ENCODE data around the gene SYNPR. TPM values are rescaled to one million over a fixed set of nuclear protein-coding genes. Genes with fewer than 3 reads are reported as not detected.

Gene SYNPR
- polyA plus RNA-seq, 1 donor from 2014 or later = 2.0 TPM

- Histone ChIP-seq H3K27me3 (ENCODE audit: insufficient read depth, low read depth, low read length) (no peaks in the 10 kb centered on the region), H2AFZ (ENCODE audit: low read depth, low read length) (no peak overlapping the region), H3K36me3 (ENCODE audit: insufficient read depth, low read length) (no peaks in the 10 kb centered on the region), H3K4me3 (ENCODE audit: low read length) (no peak overlapping the region), H3K27ac (ENCODE audit: low read length) (no peak overlapping the region), H3K4me2 (ENCODE audit: low read length) (no peak overlapping the region), H3F3A (ENCODE audit: insufficient read depth, low read length, poor library complexity, severe bottlenecking) (no peaks in the 10 kb centered on the region), H3K9me3 (ENCODE audit: low read length) (no peaks in the 10 kb centered on the region), H3K9ac (ENCODE audit: low read length) (no peak overlapping the region), H4K20me1 (ENCODE audit: insufficient read depth) (no peaks in the 10 kb centered on the region), H3K79me2 (replicated peaks; ENCODE audit: insufficient read depth, low read length) (no peaks in the 10 kb centered on the region), H3K9me2 (ENCODE audit: insufficient read depth, low read length) (no peaks in the 10 kb centered on the region)
- TF ChIP-seq TAF1 (IDR thresholded peaks at IDR 0.05; ENCODE audit: low read depth) (no peak), SMC3 (conservative IDR thresholded peaks at IDR 0.05; ENCODE audit: poor library complexity) (no peak), CTCF (IDR thresholded peaks at IDR 0.05; ENCODE audit: poor library complexity, severe bottlenecking) (no peak), POLR2AphosphoS5 (IDR thresholded peaks at IDR 0.05) (no peak), EZH2 (IDR thresholded peaks at IDR 0.05; ENCODE audit: borderline replicate concordance, insufficient read depth, low read length, poor library complexity, severe bottlenecking) (no peak), EP300 (conservative IDR thresholded peaks at IDR 0.05; ENCODE audit: poor library complexity, severe bottlenecking) (no peak), RAD21 (conservative IDR thresholded peaks at IDR 0.05) (no peak), REST (IDR thresholded peaks at IDR 0.05; ENCODE audit: borderline replicate concordance) (no peak)
Measured at GRCh38 chr3:63563572-63563971, 285.5 kb downstream of the SYNPR start.

- H3K27ac ChIP-seq (ENCODE audit: low read length) = no peak overlapping the region
- H3K9me2 ChIP-seq (ENCODE audit: insufficient read depth, low read length) = no peaks in the 10 kb centered on the region
Measured at GRCh38 chr3:63565220-63565619, 287.1 kb downstream of the SYNPR start.

More at GRCh38 chr3:63565220-63565619, 287.1 kb downstream of the SYNPR start:
- Histone ChIP-seq H3K79me2 (replicated peaks; ENCODE audit: insufficient read depth, low read length) (no peaks in the 10 kb centered on the region), H3K36me3 (ENCODE audit: insufficient read depth, low read length) (no peaks in the 10 kb centered on the region), H3K9me3 (ENCODE audit: low read length) (no peaks in the 10 kb centered on the region), H4K20me1 (ENCODE audit: insufficient read depth) (no peaks in the 10 kb centered on the region), H3K27me3 (ENCODE audit: insufficient read depth, low read depth, low read length) (no peaks in the 10 kb centered on the region), H2AFZ (ENCODE audit: low read depth, low read length) (no peak overlapping the region), H3F3A (ENCODE audit: insufficient read depth, low read length, poor library complexity, severe bottlenecking) (no peaks in the 10 kb centered on the region), H3K4me3 (ENCODE audit: low read length) (no peak overlapping the region), H3K9ac (ENCODE audit: low read length) (no peak overlapping the region), H3K4me2 (ENCODE audit: low read length) (no peak overlapping the region)
- TF ChIP-seq CTCF (IDR thresholded peaks at IDR 0.05; ENCODE audit: poor library complexity, severe bottlenecking) (peak; percentile 23), SMC3 (conservative IDR thresholded peaks at IDR 0.05; ENCODE audit: poor library complexity) (peak; percentile 44), POLR2AphosphoS5 (IDR thresholded peaks at IDR 0.05) (no peak), RAD21 (conservative IDR thresholded peaks at IDR 0.05) (peak; percentile 54)
